GM19238 (cell line): ENCODE measurements around the gene ARHGAP10.

Experiments used
- DNase-seq: peaks from one replicate; pipeline ENCODE4 v3.0.0; 2011; ENCODE audit warnings: low spot score; ENCODE audit not compliant: insufficient read length

ARHGAP10 gene

GRCh38 chr4:148027201-148027600 lies 295.3 kb downstream of the ARHGAP10 start:
- DNase-seq = no peak

- DNase-seq = no peak
Measured at GRCh38 chr4:148029781-148030180, 297.9 kb downstream of the ARHGAP10 start.

GRCh38 chr4:148030193-148030873 lies 298.4 kb downstream of the ARHGAP10 start:
- DNase-seq = no peak

GRCh38 chr4:148034813-148035212 lies 302.9 kb downstream of the ARHGAP10 start:
- no peak for DNase-seq

- no peak for DNase-seq
Measured at GRCh38 chr4:148041606-148042329, 309.9 kb downstream of the ARHGAP10 start.

GRCh38 chr4:148044089-148044911 lies 312.4 kb downstream of the ARHGAP10 start:
- DNase-seq = no peak

GRCh38 chr4:148044912-148045352 lies 313.0 kb downstream of the ARHGAP10 start:
- DNase-seq = peak; percentile 39

- no peak for DNase-seq
Measured at GRCh38 chr4:148048598-148048997, 316.7 kb downstream of the ARHGAP10 start.

GRCh38 chr4:148051403-148051802 lies 319.5 kb downstream of the ARHGAP10 start:
- no peak for DNase-seq

- no peak for DNase-seq
Measured at GRCh38 chr4:148052448-148052847, 320.6 kb downstream of the ARHGAP10 start.

- DNase-seq = no peak
Measured at GRCh38 chr4:148053298-148054003, 321.6 kb downstream of the ARHGAP10 start.

GRCh38 chr4:148054275-148054674 lies 322.4 kb downstream of the ARHGAP10 start:
- no peak for DNase-seq

- no peak for DNase-seq
Measured at GRCh38 chr4:148055844-148056243, 324.0 kb downstream of the ARHGAP10 start.

- DNase-seq = peak; percentile 37
Measured at GRCh38 chr4:148056879-148057278, 325.0 kb downstream of the ARHGAP10 start.

- DNase-seq = no peak
Measured at GRCh38 chr4:148057516-148057915, 325.6 kb downstream of the ARHGAP10 start.

- no peak for DNase-seq
Measured at GRCh38 chr4:148057984-148058859, 326.3 kb downstream of the ARHGAP10 start.

- DNase-seq = no peak
Measured at GRCh38 chr4:148059617-148060180, 327.8 kb downstream of the ARHGAP10 start.

GRCh38 chr4:148060264-148061140 lies 328.6 kb downstream of the ARHGAP10 start:
- no peak for DNase-seq

- DNase-seq = no peak
Measured at GRCh38 chr4:148061141-148061481, 329.2 kb downstream of the ARHGAP10 start.
